DMS79 treated with DMSO at 0.1 percent for 48 hours (cell line): Measurements from ENCODE around the gene BTBD6.

Source experiments
- DNase-seq: peaks from one replicate; lab custom pipeline; 2025; lab: John Stamatoyannopoulos, UW

The BTBD6 gene

DNA sequence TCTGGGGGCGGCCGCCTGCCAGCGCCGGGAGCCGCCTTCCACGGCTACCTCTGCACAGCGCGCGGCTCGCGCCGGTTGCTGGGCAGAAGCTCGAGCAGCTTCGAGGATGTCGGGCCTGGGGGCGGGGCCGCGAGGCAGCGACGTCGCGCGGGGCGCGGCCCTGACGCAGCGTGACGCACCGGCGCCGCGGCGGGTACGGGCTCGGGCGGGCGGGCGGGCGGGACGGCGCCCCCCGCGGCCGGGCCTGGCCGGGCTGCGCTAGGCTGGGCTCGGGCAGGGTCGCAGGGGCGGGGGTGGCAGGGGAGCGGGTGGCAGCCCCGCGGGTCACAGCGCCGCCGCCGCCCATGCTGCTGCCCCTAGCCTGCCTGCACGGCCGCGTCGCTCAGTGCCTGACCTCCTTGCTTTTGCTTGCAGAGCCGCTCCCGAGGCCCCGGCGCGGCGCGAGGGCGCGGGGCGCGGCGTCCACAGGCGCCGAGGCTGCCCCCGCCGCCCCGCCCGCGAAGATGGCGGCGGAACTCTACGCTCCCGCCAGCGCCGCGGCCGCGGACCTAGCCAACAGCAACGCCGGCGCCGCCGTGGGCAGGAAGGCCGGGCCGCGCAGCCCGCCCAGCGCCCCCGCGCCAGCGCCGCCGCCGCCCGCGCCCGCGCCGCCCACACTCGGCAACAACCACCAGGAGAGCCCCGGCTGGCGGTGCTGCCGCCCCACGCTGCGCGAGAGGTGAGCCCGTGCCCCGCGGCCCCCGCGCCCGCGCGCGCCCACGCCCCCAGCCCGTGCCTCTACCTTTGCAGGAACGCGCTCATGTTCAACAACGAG is at the start of gene BTBD6:
Gene BTBD6 (plus strand): TSS at position 166 of the 814 bp plus-strand sequence. CDS start 179 bp downstream, at position 345.
- DNase-seq = peak; percentile 86

DNA sequence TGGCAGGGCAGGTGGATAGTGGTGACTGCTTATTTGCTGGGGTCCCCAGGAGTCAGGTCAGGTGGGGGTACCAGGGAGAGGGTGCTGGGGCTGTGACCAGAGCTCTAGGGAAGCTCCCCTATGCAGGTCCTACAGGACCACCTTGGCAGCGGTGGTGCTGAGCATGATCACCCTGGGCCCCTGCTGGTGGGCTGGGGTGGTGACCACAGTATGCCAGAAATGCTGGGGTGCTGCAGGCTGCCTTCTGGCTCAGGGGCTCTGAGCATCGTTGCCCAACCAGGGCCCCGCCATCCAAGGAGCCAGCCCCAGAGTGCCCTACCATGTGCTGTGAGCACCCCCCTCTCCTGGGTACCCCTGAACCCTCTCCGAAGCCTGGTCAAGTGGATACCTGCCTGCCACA is 49.7 kb upstream of the BTBD6 start:
- no peak for DNase-seq

DNA sequence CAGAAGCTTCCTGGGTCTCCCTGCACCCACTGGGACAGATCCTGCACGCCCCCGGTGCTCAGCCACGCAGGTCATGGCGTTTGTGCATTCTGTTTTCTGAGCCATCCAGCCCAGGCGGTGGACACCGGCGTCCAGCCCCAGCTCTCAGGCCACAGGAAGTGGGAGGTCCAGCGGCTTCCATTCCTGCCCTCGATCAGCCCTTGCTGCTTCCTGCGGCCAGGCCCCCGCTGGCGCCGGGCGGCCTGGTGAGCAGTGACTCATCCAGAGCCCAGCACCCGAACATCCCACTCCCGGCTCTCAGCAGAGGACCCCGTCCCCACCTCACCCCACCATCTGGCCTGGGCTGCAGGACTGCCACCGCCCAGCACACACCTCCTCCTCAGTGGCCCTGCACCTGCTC is 49.2 kb upstream of the BTBD6 start:
- no peak for DNase-seq

DNA sequence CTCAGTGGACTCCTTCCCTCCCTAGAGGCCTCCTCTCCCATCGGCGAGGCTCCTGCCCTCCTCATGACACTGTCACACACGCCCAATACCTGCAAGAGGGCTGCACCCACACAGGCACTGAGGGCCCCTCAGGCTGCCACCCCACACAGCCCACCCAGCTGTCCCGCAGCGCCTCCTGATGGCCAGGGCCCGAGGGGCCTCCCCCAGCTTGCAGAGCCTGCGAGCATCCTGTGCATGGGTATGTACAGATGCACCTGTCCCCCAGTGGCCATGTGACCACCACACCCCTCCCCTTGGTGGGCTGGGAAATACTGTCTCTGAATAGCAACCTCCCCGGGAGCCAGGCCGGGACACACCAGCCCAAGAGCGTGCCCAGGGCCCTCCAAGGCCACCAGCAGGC is 48.3 kb upstream of the BTBD6 start:
- no peak for DNase-seq

DNA sequence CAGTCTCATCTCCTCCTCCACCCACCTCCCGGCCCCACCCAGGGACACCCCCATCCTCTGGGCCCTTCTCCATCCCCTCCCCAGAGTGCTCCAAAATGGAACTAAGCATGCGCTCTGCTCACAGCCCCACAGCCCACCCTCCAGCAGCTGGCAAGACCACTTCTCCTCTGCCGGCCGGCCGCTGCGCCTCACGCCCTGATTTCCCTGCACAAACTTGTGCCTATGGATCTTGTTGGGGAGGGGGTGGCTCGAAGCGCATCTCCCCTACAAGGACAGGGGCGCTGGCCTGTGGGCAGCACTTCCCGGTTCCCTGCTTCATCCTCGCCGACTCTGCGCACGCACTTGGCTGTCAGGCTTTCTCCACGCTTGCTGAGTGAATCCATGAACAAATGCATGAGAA is 47.7 kb upstream of the BTBD6 start:
- DNase-seq = no peak

DNA sequence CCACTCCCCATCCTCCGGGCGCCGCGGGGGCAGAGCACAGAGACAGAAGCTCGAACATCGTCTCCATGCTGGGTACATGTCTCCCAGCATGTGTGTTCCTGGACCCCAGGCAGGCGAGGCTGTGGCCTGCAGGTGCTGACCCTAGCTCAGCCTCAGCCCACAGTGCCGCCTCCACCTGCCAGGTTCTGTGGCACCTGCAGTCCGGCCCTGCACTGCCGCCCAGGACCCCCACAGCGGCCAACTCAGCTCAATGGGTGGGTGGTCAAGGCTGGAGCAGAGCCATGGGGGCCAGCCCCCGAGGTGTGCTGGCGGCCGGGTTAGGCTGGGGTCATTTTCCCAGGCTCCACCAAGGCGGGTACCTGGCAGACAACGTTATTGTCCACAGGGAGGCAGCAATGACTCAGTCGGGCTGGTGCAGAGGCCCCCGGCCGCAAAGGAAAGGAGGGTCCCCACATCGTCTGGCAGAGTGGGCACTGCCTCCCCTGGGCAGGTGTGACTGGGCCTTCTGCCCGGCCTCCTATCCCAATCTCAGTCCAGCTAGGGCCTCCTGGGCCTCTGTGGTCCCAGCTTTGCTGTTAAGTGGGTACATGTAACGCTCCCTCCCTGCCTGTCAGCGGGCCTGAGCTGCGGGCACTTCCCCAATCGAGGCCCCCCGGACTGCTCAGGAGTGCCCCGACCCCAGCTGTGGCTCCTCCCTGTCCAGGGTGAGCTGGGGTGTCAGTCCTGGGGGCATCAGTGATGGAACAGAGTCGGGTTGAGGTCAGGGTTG is 47.0 kb upstream of the BTBD6 start:
- no peak for DNase-seq

DNA sequence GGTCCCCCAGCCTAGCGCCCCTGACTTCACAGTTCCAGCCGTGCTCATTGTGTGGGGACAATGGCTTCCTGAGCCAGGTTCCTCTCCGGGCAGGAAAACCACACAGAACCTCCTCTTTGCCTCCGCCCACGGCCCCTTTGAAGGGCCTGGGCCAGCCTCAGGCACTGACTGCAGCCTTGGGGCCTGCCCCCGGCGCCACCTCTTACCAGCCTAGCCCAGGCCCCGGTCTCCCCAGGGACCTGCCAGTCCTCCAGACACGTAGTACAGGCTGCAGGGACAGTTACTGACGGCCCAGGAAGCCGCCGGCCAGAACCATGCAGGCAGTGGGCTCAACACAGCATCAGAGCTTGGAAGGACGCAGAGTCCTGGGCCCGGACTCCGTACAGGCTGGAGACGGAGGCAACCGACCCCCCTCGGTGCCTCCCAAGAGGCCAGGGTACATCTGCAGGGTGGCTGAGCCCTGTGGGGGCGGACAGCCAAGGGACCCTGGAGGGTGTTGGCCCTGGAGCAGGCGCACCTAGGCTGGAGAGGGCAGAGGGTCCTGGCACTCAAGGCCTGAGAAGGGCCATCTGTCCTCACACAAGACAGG is 46.3 kb upstream of the BTBD6 start:
- peak; percentile 30 for DNase-seq

DNA sequence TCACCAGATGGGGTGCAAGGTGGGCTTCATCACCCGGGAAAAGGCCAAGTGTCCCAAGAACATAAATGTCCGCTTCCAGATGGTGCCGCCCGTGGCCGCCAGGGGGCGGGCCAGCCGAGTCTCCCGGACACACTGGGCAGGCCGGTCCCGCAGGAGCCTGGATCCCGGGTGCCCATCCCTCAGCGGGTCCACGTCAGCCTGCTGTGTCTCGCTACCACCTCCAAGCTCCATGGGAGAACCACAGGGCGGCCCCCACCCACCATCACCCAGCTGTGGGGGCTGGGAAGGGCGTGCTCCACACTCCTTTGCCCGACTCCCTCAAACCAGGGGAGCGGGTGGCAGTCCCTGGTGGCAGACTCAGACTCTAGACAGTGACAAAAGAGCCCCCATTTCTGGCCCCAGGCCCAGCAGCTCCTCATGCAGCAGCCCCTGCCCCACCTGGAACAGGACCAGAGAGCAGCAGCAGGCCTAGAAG is 45.2 kb upstream of the BTBD6 start:
- DNase-seq = no peak

DNA sequence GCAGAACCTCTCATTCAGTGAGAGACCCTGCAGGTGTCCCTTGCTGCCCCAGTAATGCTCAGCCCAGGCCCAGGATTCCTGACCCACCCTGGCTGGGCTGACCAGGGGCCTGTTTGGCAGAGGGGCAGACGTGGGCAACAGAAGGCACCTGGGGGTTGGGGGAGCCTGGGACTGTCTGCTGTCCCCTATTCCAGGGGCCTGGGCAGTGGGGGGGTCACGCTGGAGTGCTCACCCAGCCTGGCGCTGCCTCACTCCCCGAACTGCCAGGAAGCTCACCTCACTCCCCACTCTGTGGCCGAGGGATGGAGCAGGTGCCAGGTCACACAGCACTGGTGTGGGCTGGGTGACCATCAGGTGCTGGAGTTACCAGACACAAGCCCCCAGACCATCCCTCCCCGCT is 44.6 kb upstream of the BTBD6 start:
- no peak for DNase-seq

DNA sequence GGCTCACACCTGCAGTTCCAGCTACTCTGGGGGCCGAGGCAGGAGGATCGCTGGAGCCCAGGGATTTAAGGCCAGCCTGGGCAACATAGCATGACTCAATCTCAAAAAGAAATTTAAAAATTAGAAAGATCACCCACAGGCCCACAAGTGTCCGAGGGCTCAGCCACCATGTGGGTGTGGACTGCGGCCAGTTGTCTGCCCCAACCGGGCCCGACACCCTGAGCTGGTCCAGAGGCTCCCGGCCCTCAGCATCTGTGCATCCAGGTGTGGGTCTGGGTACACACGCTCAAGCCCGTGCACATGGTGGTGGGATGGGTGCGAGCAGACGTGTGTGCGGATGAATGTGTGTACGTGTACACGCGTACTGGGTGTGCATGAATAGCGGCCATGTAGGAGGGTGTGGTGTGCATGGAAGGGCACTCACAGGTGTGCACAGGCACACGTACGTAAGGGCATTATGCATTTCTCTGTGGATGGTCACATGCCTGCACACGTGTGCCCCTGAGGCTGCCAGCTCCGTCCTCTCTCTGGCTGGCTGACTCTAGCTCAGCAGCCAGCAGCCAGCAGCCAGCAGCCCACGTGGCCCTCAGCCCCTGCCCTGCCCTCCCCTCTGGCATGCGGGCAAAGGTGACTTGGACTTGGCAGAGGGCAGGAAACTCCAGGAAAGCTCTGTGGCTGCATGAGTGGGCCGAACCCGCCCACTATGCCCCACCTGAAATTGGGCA is 44.0 kb upstream of the BTBD6 start:
- DNase-seq = no peak

DNA sequence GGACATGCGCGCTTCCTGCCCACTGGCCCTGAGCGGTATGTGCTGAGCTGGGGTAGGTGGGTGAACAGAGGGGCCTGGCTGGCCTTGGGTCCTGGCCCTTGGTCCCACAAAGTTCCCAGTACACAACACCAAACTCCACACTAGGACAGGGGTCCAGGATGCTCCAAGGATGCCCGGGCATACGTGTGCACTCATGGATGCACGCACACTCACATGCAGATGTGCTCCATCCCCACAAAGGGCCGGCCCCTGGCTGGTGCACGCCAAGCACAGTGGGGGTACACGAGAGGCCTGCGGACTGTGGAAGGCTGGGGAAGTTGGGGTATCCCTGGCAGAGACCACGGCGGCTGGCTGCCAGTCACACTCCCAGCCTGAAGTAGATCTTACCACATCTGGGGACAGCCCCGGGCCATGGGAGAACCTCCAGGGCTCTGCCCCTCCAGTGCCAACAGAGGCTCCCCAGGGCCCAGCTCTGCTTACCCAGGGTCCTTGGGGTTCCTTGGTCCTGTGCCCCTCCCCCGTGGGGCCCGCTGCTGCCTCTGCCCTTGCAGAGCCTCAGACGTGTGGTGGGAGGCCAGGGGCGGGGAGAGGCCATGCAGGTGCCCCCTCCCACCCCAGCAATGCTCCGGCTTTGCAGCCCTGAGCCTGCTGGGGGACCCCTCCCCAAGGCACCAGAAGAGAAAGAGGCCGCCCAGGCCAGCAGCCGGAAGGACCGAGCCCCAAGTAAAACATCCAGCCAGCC is 43.2 kb upstream of the BTBD6 start:
- no peak for DNase-seq

DNA sequence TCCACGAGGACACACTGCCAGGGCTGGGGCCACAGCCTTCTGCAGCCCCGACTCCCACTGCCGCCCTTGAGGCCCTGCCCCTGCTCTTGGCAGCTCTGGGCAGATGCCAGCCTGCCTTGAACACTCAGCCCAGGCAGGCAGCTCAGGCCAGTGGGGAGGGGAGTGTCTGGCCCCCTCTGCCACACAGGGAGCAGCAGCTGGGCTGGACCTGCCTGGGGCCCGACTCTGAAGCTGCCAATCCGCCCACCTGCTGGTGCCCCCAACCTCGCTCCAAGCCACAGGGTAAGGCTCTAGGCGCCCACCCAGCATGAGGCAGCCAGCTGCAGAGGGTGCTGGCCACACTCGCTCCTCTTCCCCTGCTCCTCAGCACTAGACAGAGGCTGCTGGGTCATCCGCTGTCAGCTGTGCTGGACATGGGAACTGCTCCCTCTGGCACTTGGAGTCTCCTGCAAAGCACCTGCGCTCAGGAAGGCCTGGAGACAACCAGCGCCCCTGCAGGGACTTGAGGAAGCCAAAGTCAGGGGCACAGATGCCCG is 42.6 kb upstream of the BTBD6 start:
- peak; percentile 34 for DNase-seq

DNA sequence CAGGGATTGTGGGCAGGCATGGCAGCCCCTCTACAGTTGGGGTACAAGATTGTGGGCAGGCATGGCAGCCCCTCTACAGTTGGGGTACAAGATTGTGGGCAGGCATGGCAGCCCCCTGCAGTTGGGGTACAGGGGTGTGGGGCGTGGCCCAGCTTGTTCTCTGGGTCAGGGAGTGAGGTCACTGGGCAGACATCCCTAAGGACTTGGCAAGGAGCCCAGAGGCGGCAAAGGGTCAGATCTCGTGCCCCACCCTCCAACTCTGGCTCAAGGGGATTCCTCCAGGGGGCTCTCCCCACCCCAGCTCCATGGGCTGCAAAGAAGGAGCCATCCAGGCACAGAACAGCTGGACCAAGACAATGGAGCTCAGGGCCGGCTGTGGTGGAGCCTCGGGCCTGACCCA is 41.5 kb upstream of the BTBD6 start:
- DNase-seq = no peak

DNA sequence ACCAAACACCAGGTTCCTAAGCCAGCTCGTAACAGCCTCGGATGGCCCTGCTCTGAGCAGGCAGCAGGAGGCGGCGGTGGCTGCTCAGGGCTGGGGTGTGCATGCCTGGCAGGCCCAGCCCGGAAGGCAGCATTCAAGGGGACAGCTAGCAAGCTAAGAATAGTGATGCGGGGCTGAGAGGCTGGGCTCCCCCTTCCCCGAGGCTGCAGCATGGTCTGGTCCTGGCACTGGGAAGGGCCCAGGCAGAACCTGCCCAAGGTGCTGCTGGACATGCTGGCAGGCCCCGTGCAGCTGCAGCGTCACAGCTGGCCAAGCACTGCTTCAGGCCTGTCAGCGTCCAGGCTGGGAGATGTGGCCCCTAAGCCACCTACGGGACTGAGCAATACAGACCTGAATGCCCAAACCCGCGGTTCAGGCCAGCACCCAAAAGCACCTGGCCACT is 40.9 kb upstream of the BTBD6 start:
- no peak for DNase-seq

DNA sequence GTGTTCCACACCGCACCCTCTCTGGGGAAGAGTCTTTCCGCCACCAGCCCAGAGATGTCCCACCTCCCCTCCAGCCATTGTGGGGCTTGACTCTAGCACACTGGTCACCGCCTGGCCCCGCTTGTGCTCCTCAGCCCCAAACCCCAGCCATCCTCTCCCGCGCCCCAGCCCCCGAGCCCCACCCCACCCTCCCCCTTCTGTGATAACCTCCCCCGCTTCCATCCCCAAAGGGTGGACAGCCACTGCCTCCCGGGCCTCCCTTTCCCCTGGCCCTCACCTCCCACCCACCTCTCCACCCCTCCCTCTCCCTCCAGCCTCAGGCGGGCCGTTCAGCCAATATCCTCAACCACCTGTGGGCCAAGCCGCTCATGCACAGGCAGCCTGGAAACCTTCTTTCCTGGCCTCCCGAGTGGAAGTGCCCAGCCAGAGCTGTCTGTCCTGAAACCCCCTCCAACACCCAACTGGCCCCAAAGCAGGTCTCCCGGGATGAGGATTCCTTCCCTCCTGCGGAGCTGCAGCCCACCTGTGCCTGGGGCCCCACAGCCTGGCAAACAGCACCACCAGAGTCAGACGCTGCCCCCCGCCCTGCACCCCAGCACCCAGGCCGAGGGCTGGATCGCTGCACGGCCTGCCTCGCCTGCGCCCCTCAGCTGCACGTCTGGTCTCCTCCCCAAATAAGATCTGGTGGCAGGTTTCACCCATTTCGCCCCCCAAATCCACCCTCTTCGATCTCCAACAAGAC is 40.2 kb upstream of the BTBD6 start:
- DNase-seq = no peak

DNA sequence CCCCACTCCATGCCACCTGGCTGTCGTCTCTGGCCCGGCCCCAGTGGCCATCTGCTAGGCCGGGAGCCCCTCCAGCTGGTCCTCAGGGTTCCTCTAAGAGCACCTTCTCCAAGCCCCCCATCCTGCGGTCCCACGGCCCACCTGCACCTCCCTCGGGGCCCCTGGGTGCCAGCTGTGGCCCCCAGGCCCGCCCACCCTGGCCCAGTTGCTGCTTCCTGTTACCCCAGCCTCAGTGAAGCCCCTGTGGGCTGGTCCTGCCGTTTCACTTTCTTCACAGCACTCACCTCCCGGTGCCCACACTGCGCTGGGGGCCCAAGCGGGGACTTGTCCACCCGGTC is 39.6 kb upstream of the BTBD6 start:
- no peak for DNase-seq

DNA sequence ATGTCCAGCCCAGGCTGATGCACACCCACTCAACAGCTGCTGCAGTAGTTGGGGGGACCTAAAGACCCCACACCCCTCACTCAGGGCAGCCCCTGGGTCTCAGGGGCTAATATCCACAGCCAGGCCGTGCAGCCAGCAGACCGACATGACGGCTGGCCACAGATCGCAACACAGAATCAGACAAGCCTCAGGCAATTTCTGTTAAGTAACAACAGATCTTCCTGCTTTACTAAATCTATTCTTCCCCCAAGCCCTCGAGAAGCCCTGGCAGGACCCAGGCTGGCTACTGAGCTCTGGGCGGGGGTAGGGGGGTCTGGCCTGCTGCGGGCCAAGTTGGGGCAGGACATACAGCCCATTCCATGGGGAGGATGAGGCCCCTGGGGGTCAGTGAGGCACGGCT is 39.2 kb upstream of the BTBD6 start:
- no peak for DNase-seq

DNA sequence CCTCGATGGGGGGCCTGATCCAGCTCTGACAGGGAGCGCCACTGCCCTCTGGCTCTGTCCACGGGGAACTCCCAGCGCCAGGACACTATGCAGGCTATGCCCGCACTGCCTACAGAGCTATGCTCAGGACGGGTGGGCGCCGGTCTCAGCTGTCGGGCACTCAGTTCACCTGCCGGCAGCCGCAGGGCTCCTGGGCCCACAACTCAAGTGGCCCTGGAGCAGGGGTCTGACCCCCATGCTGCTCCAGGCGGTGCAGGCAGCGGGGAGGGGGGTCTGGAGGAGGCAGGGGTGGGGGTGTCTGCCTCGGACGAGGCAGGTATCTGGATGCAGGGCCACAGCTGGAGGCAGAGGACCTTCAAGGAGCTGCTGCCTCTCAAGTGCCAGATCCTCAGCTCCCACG is 38.7 kb upstream of the BTBD6 start:
- DNase-seq = peak; percentile 69

DNA sequence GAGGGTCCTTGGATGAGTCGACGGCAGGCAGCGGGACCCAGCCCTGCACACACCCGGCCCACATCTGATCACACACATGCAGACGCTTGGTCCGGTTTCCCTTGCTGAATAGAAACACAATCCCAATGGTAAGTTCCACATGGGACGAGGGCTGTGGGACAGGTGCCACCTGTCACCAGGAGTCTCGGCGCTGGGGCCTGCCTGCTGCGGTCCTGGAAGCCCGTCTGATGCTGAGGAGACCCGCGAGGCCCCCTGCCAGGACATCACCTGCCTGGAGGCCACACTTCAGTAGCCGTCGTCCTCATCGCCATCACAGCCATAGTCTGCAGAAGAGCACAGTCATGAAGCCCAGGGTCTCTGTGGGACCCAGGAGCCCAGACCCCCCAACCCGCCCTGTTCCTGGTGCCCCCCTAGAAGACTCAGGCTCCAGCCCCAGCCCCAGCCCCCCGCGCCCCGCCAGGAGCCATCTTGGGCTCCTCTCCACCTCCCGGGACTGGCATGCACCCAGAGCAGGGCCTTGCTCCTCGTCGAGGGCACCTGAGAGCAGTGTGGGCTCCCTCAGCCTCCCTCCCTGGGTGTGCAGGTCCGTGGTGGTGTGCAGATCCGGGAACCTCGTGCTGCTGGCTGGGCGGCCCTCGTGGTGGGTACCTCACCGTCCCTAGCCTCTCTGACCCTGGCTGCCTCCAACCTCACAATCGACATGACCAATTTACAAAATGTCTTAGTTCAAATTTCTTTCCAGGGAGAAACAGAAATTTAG is 37.9 kb upstream of the BTBD6 start:
- peak; percentile 69 for DNase-seq
